B cell (primary cell): Measurements from ENCODE around the gene DYNLL1. TPM values are rescaled to one million over a fixed set of nuclear protein-coding genes. Genes with fewer than 3 reads are reported as not detected.

Experiments used
- ATAC-seq: fragments of 200-7000 bp; cut with Tn5 transposase; one replicate; pipeline ENCODE4 v1.10.0; 2021; ENCODE audit warnings: low read depth, mild to moderate bottlenecking, moderate number of reproducible peaks, moderate library complexity
- CTCF ChIA-PET: fragments of 350-600 bp; sonication (Branson Sonifier 250); formaldehyde crosslinking; loops from one replicate; lab custom pipeline; 2021; ENCODE audit warnings: antibody characterized with exemption, inconsistent platforms; lab: Charles Lee
- POLR2A ChIA-PET: fragments of 350-600 bp; sonication (Branson Sonifier 250); formaldehyde crosslinking; loops from one replicate; lab custom pipeline; 2021; ENCODE audit warnings: antibody characterized with exemption; lab: Charles Lee
- DNase-seq: peaks from one replicate; pipeline ENCODE4 v3.0.0; 2013
- H2AFZ ChIP-seq: 2 replicates; pipeline ENCODE4 v1.6.1; 2012; ENCODE audit warnings: mild to moderate bottlenecking, low read depth, low read length; ENCODE audit not compliant: insufficient read depth, poor library complexity, severe bottlenecking
- H3K27ac ChIP-seq, 2 donors: 1 replicate in 1 of 2; 2 replicates in 1 of 2; pipeline ENCODE4 v1.5.1; 2012 to 2013; ENCODE audit warnings: low read length in 2 of 2, mild to moderate bottlenecking in 2 of 2, moderate library complexity in 1 of 2
- H3K27me3 ChIP-seq, 4 experiments: fragments of 200-600 bp in 1 of 4; sonication (generic) in 1 of 4; replicated peaks in 1 of 4; 1 replicate in 2 of 4; 2 replicates in 2 of 4; pipeline versions ENCODE4 v1.6.1 to v1.7.0; 2013 to 2016; ENCODE audit warnings: low read length in 3 of 4, mild to moderate bottlenecking in 2 of 4, mixed read lengths in 1 of 4, moderate library complexity in 1 of 4; ENCODE audit not compliant: insufficient read depth in 4 of 4, control insufficient read depth in 3 of 4; ENCODE audit errors: control extremely low read depth in 1 of 4
- H3K36me3 ChIP-seq, 2 experiments: replicated peaks in 1 of 2; 1 replicate in 1 of 2; 2 replicates in 1 of 2; pipeline versions ENCODE4 v1.6.1 to v1.7.1; 2013; ENCODE audit warnings: low read length in 1 of 2; ENCODE audit not compliant: insufficient read depth in 2 of 2, control insufficient read depth in 1 of 2; ENCODE audit errors: control extremely low read depth in 1 of 2, extremely low read depth in 1 of 2
- H3K4me1 ChIP-seq, 2 donors: fragments of 200-600 bp in 1 of 2; sonication (generic) in 1 of 2; 1 replicate in 1 of 2; 2 replicates in 1 of 2; pipeline versions ENCODE4 v1.5.1 to v1.6.1; 2013 to 2017; ENCODE audit warnings: low read length in 2 of 2; ENCODE audit not compliant: control insufficient read depth in 2 of 2, insufficient read depth in 2 of 2
- H3K4me2 ChIP-seq: replicated peaks from 2 replicates; pipeline ENCODE3; 2012; ENCODE audit warnings: mild to moderate bottlenecking, low read depth, low read length; ENCODE audit not compliant: poor library complexity, severe bottlenecking
- H3K4me3 ChIP-seq, 5 experiments: fragments of 200-600 bp in 1 of 5; sonication (generic) in 1 of 5; 1 replicate in 3 of 5; 2 replicates in 2 of 5; pipeline versions ENCODE4 v1.5.1 to v1.7.0; 2011 to 2016; ENCODE audit warnings: low read length in 4 of 5, mild to moderate bottlenecking in 4 of 5, low read depth in 2 of 5, control low read depth in 1 of 5, moderate library complexity in 1 of 5; ENCODE audit not compliant: insufficient read depth in 1 of 5; ENCODE audit errors: control extremely low read depth in 1 of 5, extremely low read depth in 1 of 5
- H3K79me2 ChIP-seq: fragments of 200-600 bp; sonication (generic); one replicate; pipeline ENCODE4 v1.6.0; 2016; ENCODE audit warnings: low read length; ENCODE audit not compliant: control insufficient read depth, insufficient read depth
- H3K9ac ChIP-seq: fragments of 200-600 bp; sonication (generic); 2 replicates; pipeline ENCODE4 v1.6.1; 2017; ENCODE audit warnings: mild to moderate bottlenecking, low read length, moderate library complexity
- H3K9me3 ChIP-seq, 3 donors: one replicate each; pipeline versions ENCODE4 v1.6.1 to v1.7.1; 2013; ENCODE audit warnings: low read length in 2 of 3; ENCODE audit not compliant: control insufficient read depth in 2 of 3, insufficient read depth in 1 of 3; ENCODE audit errors: control extremely low read depth in 1 of 3
- H4K20me1 ChIP-seq: 2 replicates; pipeline ENCODE4 v1.6.0; 2012; ENCODE audit warnings: mild to moderate bottlenecking, low read length; ENCODE audit not compliant: insufficient read depth, control insufficient read depth, poor library complexity, severe bottlenecking
- H3K27ac Mint-ChIP-seq: one replicate; pipeline ENCODE4 v1.8.0; 2021; ENCODE audit warnings: mixed read lengths
- H3K27me3 Mint-ChIP-seq: one replicate; pipeline ENCODE4 v1.8.0; 2021; ENCODE audit warnings: mixed read lengths
- H3K4me1 Mint-ChIP-seq: one replicate; pipeline ENCODE4 v1.8.0; 2021; ENCODE audit warnings: mixed read lengths
- H3K4me3 Mint-ChIP-seq: one replicate; pipeline ENCODE4 v1.8.0; 2021; ENCODE audit warnings: mixed read lengths
- H3K9me3 Mint-ChIP-seq: one replicate; pipeline ENCODE4 v1.8.0; 2022; ENCODE audit warnings: mixed read lengths; ENCODE audit not compliant: insufficient read depth
- CTCF ChIP-seq: fragments of 200-600 bp; IDR thresholded peaks from one replicate; pipeline ENCODE4 v1.8.0; 2022; ENCODE audit warnings: antibody characterized with exemption, mild to moderate bottlenecking
- EZH2 ChIP-seq: IDR thresholded peaks from 2 replicates; pipeline ENCODE4 v1.6.1; 2012; ENCODE audit warnings: borderline replicate concordance, low read depth, mild to moderate bottlenecking, moderate library complexity, low read length; ENCODE audit not compliant: insufficient read depth, poor library complexity, severe bottlenecking
- WGBS: methylation state at CpG from one replicate; pipeline ENCODE4 v1.1.5; 2013; ENCODE audit warnings: missing lambda C conversion rate; ENCODE audit not compliant: insufficient coverage; 5-methylcytosine and 5-hydroxymethylcytosine counted together
- intact Hi-C: fragments of 100-400 bp; cut with micrococcal nuclease; formaldehyde crosslinking; loops from one replicate; pipeline ENCODE4 v1.10.0; 2022
- polyA plus RNA-seq: library from polyadenylated mRNA; depleted of rRNA; stranded (reverse); fragments of >200 nt; gene quantifications from 2 replicates; pipeline ENCODE4 v1.2.3, GENCODE V29; 2012
- total RNA-seq, 2 donors: library from RNA; stranded (reverse); fragments of 120-200 nt in 1 of 2; gene quantifications; 1 replicate in 1 of 2; 2 replicates in 1 of 2; pipeline versions ENCODE4 v1.2.3 to v1.2.4, GENCODE V29; 2013 to 2022

Gene DYNLL1
- total and polyA plus RNA-seq, 2 donors (not counting 1 experiment from before 2014, with no cell fraction given) = 116 to 132 TPM

DNA sequence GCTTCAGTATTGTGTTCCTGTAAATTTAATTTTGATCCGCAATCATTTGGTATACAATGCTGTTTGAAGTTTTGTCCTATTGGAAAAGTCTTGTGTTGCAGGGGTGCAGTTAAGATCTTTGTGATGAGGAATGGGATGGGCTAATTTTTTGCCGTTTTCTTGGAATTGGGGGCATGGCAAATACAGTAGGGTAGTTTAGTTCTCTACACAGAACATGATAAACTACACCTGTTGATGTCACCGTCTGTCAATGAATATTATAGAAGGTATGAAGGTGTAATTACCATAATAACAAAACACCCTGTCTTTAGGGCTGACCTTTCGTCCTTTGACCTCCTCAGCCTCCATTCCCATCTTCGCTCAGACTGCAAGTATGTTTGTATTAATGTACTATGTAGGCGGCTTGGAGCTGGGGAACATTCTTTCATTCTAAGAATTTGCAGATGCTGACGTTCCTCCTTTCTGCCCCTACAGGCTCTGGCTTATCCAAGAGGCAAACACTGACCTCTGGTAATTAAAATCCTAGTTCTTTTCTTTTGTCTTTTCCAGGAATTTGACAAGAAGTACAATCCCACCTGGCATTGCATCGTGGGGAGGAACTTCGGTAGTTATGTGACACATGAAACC, 1.7 kb downstream of the DYNLL1 start:
- POLR2A ChIA-PET = no interaction called here
- H3K27me3 Mint-ChIP-seq = no peaks in the 10 kb centered on the region
- Histone ChIP-seq H3K27me3 (no peaks in the 10 kb centered on the region), H3K4me2 (peak overlapping the region; percentile 87), H2AFZ (no peak overlapping the region), H3K4me1 (peaks cover 17% of the 10 kb centered on the region in 2 donors), H3K79me2 (peaks cover 24% of the 10 kb centered on the region), H3K9me3 (no peaks in the 10 kb centered on the region), H3K9ac (peak overlapping the region; percentile 82), H3K4me3 (peak overlapping the region; percentile 35 to 90 (median 83)), H3K27ac (peak overlapping the region in 1 of 2 donors; percentile 78), H3K36me3 (peaks cover 0 to 5% of the 10 kb centered on the region in 2 experiments), H4K20me1 (peaks cover 20% of the 10 kb centered on the region)
- H3K27ac Mint-ChIP-seq = peak overlapping the region; percentile 93
- ATAC-seq = no peak
- CTCF ChIA-PET = interaction anchor here (1.1 to 2.1 kb wide), 3 partner anchors 41 to 140 kb away, joined by 4 to 9 read pairs (median 4); no protein-coding TSS in a partner anchor
- WGBS = 55% methylated on average over 2 of the region's 9 CpGs
- H3K4me3 Mint-ChIP-seq = peak overlapping the region; percentile 98
- H3K9me3 Mint-ChIP-seq = no peaks in the 10 kb centered on the region
- intact Hi-C loops = loop anchor here (2.0 to 5.0 kb wide), 2 partner anchors 51 to 85 kb away; partner anchors contain the start of genes GATC, POP5 and TRIAP1
- H3K4me1 Mint-ChIP-seq = peaks cover 28% of the 10 kb centered on the region
- no peak for TF ChIP-seq CTCF
- no peak for TF ChIP-seq EZH2
- no peak for DNase-seq
